GM12865 (cell line): ENCODE measurements around the gene SYT2.

Source experiments
- DNase-seq: peaks from one replicate; pipeline ENCODE4 v3.0.0; 2010; ENCODE audit warnings: low read depth
- H3K4me3 ChIP-seq: 2 replicates; pipeline ENCODE4 v1.5.1; 2011; ENCODE audit warnings: mild to moderate bottlenecking, low read depth, low read length, control low read depth
- TF ChIP-seq, protein P1 (sequence below): IDR thresholded peaks from 2 replicates; pipeline ENCODE4 v1.5.1; 2011; ENCODE audit warnings: low read length, control low read depth, low read depth, inconsistent platforms; ENCODE audit not compliant: insufficient read depth; ENCODE audit errors: missing control alignments

SYT2 gene

DNA sequence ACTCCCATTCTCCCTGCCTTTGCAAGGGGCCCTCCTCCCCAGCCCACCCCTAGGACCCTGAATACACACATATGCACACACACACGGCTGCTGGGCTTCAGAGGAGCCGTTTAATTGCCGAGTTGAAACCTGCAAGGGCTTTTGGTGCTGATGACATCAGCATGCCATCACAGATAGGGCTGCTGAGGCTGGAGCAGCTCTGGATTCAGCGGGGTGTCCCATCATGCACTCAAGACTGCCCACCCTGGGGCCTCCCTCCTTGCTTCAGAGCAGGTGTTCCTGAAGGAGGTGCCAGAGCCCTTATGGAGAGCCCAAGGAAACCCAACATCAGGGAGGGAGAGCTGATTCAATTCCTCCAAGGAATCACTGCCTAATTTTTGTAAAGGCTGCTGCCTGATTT is 5.7 kb downstream of the SYT2 start:
- no peak overlapping the region for H3K4me3 ChIP-seq
- DNase-seq = no peak
- TF ChIP-seq, protein P1, sequence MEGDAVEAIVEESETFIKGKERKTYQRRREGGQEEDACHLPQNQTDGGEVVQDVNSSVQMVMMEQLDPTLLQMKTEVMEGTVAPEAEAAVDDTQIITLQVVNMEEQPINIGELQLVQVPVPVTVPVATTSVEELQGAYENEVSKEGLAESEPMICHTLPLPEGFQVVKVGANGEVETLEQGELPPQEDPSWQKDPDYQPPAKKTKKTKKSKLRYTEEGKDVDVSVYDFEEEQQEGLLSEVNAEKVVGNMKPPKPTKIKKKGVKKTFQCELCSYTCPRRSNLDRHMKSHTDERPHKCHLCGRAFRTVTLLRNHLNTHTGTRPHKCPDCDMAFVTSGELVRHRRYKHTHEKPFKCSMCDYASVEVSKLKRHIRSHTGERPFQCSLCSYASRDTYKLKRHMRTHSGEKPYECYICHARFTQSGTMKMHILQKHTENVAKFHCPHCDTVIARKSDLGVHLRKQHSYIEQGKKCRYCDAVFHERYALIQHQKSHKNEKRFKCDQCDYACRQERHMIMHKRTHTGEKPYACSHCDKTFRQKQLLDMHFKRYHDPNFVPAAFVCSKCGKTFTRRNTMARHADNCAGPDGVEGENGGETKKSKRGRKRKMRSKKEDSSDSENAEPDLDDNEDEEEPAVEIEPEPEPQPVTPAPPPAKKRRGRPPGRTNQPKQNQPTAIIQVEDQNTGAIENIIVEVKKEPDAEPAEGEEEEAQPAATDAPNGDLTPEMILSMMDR = no peak

DNA sequence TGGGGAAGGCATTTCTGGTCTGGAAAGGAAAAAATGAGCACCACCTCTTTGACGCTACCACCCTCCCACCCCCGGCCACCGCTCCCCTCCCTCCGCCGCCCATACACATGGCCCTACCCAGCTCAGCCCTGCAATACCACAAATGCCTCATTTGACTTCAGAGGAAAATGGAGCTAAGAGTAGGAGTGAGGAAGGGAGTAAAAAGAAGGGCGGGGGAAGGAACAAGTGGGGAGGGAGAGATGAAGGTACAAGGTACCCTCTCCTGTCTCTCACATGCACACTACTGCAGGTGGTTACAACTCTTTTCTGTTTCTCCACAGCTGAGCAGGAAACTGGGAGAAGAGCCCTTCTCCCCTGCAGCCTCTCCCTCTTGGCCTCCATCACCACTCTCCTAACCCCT is 7.1 kb downstream of the SYT2 start:
- TF ChIP-seq, protein P1 = no peak
- DNase-seq = no peak
- no peak overlapping the region for H3K4me3 ChIP-seq

DNA sequence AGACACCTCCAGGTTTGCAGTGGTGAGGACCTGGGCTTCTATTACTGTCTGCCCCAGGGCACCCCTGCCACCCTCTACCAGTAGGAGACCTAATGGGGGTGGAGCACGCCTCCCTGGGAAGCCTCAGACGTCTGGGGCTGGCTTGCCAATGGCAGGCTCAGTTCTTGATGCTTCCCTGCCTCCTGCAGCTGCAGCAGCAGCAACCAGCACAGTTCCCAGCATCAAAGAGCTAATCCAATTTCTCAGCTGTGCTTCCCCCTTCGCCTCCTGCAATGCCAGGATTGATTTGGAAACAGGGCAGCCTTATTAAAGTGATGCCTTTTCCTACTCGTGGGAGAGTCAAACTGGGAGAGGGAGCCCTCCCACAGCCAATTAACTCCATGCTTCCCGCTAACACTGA is 8.2 kb downstream of the SYT2 start:
- TF ChIP-seq, protein P1 = no peak
- no peak overlapping the region for H3K4me3 ChIP-seq
- DNase-seq = no peak

DNA sequence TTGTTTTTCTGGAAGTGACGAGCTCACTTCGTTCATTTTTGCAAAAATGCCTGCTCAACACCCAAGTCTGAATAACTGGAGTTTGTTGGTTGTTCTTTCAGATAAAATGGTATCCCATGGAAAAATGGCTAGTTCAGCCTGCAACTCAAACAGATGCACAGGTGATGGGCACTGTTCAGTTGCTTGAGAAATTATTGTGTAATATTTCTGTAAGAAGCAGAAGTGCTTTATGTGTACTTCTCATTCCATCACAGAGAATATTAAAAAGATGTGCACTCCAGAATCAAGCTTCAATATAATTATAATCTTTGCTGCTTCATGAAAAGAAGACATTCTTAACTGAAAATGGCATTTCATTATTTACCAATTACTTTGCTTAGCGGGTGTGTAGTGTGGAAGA is 9.1 kb downstream of the SYT2 start:
- DNase-seq = no peak
- TF ChIP-seq, protein P1 = no peak
- H3K4me3 ChIP-seq = no peak overlapping the region

DNA sequence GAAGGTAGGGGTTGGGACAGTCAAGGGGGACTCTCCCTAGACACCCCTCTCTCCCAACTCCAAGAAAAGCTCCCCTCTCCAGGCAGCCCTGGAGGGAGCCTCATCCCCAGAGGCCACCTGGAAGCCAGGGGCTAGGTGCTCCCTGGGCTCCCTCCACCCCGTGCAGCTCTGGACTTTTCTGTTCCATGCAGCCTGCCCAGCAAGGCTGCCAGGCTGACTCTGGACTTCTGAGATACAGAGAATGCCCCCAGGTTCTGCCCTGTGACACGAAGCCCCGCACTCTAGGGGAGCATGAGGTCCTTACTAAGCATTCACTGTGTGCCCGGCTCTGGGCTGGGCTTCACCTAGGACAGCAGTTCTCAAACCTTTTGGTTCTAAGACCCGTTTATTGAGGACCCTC is 10.2 kb downstream of the SYT2 start:
- TF ChIP-seq, protein P1 = no peak
- H3K4me3 ChIP-seq = no peak overlapping the region
- no peak for DNase-seq

DNA sequence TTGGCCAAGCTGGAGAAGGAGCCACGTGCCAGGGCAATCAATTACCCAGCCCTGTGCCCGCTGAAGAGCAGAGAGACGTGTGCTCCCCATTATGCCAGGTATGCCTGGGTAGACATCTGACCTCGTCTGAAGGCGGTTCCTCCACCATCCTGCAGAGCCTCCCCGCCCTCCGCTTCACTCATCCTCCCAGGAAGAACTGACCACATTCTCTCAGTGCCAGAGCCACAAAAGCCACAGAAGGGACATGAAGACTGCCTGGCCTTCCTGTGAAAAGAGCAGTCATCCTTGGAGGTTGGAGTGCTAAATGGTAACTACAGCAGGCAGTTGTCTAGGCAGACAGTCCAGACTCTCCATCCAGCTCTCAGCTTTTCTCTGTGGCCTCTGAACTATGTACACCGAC is 12.0 kb downstream of the SYT2 start:
- DNase-seq = no peak
- TF ChIP-seq, protein P1 = no peak
- H3K4me3 ChIP-seq = no peak overlapping the region

DNA sequence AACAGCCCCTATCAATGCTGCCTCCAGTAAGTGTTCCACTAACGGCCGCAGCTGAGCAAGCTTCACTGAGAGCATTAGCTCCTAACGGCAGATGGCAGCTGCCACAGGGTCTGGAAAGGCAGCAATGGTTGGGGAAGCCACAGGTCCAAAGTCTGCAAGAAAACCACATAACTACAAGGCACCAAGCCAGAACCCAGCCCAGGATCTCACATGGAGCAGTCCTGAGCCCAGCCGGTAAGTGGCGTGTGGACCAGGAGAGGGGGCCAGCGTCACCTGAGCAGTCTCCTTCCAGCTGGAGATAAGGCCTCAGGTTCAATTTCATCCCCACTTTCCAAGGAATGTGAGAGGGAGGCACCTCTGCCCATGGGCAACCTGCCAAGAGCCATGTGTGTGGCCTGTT is 13.2 kb downstream of the SYT2 start:
- TF ChIP-seq, protein P1 = no peak
- H3K4me3 ChIP-seq = no peak overlapping the region
- DNase-seq = no peak
